HG03139 (cell line): Measurements from ENCODE around the gene TRIM68.

Source experiments
- ATAC-seq: cut with Tn5 transposase; IDR thresholded peaks from one replicate; pipeline ENCODE4 v1.9.1; 2021; ENCODE audit not compliant: unreplicated experiment

TRIM68 gene, protein sequence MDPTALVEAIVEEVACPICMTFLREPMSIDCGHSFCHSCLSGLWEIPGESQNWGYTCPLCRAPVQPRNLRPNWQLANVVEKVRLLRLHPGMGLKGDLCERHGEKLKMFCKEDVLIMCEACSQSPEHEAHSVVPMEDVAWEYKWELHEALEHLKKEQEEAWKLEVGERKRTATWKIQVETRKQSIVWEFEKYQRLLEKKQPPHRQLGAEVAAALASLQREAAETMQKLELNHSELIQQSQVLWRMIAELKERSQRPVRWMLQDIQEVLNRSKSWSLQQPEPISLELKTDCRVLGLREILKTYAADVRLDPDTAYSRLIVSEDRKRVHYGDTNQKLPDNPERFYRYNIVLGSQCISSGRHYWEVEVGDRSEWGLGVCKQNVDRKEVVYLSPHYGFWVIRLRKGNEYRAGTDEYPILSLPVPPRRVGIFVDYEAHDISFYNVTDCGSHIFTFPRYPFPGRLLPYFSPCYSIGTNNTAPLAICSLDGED

DNA sequence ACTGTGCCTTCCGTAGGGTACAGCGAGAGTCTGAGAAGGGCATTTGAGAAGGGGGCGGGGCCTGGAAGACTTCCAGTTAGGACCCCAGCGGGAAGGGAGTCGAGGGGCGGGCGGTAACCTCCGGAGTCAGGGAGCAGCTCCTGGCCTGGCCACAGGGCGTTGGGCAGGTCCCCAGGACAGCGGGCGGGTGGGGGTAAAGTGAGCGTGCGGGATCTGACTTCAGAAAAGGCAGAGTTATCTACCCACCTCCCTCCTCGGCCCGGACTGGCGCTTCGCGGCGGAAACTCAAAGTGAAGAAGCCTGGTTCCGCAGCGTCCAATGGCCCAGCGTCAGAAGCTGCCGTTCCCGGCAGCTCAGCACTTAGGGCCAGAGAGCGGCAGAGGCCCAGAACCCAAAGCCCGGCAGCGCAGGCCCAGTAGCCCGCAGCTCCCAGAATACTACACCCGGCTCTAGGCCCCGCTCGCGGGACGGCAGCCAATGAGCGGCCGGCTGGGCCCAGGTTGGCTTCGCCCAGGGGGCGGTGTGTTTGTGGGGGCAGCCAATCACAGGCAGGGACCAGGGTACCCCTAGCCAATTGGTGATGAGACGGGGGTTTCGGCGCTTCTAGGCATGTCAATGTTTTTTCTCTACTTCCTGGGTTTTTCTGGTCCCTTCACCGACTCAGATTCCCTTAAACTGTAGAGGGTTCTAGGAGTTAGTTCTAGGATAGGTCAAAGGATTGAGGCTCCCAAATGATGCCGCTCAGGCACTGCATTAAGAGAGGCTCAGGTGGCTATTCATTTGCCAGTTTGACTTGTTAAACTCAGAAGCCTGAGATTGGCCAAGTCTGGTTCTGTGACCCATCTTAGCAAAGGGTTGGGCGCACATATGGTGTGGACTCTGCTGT lies at the start of gene TRIM68:
Gene TRIM68, minus strand, starts transcription at position 451 of the 886 bp plus-strand sequence. CDS start 2,727 bp downstream, outside the sequence.
- ATAC-seq = peak; percentile 99

DNA sequence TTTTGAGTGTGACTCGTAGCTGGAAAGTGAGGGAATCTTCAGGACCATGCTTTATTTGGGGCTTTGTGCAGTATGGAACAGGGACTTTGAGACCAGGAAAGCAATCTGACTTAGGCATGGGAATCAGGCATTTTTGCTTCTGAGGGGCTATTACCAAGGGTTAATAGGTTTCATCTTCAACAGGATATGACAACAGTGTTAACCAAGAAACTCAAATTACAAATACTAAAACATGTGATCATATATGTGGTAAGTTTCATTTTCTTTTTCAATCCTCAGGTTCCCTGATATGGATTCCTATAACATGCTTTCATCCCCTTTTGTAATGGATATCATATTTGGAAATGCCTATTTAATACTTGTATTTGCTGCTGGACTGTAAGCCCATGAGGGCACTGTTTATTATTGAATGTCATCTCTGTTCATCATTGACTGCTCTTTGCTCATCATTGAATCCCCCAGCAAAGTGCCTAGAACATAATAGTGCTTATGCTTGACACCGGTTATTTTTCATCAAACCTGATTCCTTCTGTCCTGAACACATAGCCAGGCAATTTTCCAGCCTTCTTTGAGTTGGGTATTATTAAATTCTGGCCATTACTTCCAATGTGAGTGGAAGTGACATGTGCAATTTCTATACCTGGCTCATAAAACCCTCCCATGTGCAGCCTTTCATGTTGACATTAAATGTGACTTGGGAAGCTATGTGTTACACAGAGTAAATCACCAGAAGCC lies 46.8 kb upstream of the TRIM68 start:
- ATAC-seq = no peak

DNA sequence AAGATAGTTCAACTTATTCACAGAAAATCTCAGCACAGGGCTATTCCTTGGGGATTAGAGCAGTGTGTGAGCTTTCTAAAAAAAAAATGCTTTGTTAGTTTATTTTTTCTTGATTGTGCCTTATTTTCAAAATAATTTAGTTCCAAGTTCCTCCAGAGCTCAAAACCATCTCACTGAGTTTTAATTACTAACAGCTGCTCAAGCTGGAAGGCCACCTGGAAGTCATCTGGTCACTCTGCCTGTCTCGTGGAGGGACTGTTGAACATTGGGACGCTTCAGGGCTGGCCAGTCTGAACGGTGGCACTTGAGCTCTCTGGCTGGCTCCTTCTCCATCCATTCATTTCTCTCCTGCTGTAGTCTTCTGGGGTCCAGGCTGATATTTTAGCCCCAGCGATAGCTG lies 39.7 kb upstream of the TRIM68 start:
- no peak for ATAC-seq

DNA sequence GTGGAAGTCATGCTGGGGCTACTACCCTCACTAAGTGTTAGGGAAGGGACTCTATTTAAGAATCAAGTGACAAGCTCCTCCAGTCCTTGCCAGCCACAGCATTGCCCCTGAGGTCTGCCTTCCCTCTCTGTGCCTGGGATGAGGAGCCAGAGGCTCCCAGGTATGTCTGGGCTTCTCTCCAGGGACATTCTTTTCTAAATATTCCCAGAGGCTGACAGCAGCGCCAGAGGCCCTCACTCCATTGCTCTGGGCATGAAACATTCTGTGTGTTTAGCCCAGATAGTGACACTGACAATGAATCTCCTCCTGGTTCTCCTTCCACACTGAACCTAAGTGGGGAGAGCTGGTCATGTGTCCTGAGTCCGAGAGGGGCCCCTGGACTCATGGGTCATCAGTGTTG lies 37.9 kb upstream of the TRIM68 start:
- ATAC-seq = no peak

DNA sequence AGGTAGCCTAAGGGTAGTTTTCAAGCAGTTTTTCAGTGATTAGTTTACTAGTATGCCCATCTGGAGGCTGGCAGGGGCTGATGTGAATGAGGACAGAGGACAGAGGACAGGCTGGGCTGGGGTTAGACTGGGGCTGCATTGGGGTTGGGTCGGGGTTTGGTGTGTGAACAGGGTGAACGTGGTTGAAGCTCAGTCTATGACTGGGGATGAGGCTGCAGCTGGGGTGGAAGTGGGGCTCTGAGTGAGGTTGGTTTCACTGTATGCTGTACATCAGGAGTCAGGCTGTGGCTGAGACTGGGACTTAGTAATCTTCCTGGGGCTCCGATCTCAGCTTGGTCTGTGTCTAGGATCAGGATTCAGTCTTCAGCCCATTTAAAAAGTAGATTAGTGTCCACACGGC lies 36.2 kb upstream of the TRIM68 start:
- no peak for ATAC-seq

DNA sequence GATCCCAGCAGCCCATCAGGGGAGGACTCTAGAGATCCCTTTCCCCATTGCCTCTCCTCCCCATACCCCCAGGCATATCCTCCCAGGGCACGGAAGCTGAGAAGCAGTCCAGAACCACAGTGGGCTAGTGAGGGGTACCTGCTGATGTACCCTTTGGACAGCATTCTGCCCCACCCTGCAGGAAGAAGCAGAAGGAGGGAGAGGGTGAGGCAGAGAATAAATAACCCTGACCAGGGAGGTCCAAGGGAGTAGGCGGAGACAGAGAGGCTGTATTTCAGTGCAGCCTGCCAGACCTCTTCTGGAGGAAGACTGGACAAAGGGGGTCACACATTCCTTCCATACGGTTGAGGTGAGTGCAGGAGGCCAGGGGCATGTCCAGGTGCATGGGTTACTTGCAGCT lies 35.7 kb upstream of the TRIM68 start, which contains the start of gene OR51E1:
Gene OR51E1, plus strand, starts transcription at position 301 of the 400 bp plus-strand sequence. CDS start 8,545 bp downstream, outside the sequence.
- no peak for ATAC-seq

DNA sequence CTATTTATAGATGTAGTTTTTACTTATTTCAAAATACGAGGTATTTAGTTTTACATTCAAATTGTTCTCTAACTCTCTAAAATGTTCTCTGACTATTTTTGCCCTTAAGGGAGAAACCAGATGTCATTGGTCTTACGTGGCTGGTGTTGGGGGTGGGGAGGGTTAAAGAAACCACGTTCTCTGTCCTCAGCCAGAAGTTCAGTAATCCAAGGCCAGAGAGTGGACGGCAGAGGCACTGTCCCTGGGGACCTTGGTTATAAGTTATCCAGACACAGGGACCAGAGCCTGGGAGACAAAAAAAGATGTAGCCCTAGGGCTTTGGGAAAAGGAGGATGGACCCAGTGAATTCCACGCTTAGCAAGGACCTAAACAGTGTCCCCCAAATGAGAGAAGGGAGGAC lies 35.0 kb upstream of the TRIM68 start:
- no peak for ATAC-seq

DNA sequence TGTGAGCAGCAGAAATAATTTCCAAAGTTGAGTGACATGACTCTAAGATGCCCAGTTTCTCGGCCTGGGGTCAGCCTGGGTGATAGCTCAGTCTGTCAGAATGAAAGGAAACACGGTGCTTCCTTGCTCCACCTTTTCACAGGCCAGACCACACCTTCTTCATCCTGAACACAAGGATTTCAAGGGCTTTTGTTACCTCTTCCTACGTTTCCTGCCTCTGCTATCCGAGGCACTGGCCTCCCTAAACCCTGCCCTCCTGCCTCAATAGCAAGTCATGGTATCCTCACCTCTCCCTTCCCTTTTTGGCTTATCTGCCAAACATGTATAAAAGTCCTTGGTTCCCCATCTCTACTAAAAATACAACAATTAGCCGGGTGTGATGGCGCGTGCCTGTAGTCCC lies 34.0 kb upstream of the TRIM68 start:
- no peak for ATAC-seq

DNA sequence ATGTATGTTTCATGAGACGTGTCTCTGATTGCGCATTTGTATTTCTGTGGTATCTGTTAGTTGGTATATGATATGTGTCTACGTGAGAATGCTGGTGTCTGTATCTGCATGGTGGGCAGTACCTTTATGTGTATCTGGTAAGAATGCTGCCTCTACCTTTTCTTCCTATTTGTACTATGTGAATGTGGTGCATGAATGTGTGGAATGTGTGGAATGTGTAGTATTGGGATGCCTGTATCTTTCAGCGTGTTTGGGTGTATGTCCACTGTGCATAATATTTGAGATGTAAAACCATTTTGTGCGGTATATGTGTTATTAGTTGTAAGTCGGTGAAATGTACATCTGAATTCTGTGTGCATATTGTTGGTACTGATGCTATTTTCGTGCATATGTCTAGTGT lies 33.5 kb upstream of the TRIM68 start:
- ATAC-seq = no peak

DNA sequence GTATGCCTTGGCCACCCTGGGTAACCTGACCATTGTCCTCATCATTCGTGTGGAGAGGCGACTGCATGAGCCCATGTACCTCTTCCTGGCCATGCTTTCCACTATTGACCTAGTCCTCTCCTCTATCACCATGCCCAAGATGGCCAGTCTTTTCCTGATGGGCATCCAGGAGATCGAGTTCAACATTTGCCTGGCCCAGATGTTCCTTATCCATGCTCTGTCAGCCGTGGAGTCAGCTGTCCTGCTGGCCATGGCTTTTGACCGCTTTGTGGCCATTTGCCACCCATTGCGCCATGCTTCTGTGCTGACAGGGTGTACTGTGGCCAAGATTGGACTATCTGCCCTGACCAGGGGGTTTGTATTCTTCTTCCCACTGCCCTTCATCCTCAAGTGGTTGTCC lies 31.9 kb upstream of the TRIM68 start:
- ATAC-seq = no peak

DNA sequence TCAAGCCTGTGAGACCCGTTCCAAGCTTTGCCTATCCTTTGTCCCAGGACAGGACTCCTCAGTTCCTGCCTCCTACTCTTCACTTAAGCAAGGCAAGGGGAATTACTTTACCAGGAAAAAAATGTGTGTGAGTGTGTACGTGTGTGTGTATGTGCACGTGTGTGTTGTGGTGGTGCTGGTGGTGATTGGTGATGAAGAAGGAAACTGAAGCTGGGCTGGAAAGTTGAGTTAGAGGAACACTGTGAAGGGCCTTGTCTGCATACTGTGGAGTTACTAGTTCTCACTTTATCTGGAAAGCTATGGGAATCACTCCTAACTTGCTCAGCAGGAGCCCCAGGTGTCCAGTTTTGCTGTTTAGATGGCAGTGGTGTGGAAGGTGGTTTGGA lies 29.6 kb upstream of the TRIM68 start:
- no peak for ATAC-seq

DNA sequence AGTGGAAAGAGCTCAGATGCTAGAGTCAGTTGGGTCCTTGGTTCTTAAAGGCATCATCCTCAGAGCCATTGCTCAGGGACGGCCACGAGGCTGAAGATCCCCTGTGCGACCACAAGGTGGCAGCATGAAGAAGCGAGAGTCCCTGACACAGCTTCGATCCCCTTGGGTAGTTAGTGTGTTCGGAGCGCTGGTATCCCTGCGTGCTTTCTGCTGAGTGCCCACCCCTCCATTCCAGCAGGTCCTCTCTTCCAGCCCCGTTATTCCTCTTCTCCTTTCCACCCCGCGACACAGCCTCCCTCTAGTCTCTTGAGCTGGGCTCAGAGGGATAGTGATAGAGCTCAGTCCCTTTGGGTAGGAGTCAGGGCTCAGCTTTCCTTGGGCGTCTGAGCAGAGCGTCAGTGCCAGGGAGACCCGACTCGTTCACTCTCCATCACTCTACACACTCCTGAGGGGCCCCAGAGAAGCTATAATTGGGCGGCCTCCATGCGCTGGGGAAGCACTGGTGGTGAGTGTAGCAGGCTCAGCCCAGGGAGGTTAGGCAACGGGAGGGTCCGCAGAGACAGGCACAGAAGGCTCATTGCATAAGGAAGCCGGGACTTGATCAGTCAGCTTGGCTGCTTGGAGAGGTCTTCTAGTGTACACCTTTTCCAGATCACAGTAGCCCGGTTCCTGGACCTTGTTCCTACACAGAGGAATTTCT lies 29.1 kb upstream of the TRIM68 start, which contains the start of gene OR51D1:
Gene OR51D1, plus strand, starts transcription at position 516 of the 700 bp plus-strand sequence. CDS start 2,314 bp downstream, outside the sequence.
- peak; percentile 88 for ATAC-seq

DNA sequence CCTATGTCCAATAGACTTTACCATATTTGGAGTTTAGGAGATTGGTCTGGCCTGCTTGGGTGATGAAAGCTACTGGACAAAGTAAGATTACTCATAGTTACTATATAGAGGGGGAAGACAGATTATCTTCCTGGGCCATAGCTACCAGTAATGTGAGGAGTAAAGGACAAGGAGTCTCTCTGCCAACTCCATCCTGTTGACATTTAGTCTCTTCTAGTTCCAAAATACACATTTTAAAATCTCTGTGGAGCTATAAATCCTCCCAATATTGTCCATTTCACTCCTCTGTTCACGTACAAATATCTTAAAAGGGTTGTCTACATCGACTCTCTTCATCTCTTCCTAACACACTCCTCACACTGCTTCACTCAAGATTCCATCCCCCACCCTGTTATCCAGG lies 28.1 kb upstream of the TRIM68 start:
- ATAC-seq = no peak

DNA sequence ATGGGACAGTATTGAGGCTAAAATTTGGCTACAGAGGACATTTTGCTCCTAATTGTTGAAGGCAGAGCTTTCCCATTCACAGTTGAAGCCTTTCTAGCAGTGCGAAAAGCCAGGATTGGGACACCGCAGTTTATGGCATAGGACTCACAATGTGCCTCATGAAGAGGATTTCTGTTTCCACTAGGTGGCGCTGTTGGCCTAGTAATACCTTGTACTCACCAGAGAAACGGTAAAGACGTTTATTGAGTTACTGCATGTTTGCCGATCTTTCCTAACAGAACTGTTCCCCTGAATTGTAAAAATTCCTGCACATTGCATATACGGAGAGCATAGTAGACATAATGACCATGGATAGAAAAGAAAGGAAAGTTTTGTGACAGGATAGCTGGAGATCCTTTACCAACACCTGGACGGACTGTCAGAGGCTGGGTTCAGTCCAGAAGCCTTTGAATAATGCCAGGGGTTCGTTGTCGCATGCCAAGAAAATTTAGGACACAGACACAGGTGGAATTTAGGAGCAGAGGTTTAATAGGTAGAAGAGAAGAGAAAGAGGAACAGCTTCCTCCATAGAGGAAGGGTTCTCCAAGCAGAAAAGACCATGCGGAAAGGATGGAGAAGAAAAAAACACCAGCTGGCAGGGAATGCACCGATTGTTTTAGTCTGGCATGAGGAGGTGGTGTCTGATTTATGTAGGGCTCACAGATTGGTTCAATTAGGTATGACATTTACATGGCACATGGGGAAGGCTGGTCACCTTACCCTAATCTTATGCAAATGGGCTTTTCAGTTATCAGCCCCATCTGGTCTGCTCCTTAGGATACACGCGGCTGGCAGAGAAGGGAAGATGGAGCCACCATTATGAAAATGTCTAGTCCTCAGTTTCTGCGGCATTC lies 18.4 kb upstream of the TRIM68 start:
- no peak for ATAC-seq

DNA sequence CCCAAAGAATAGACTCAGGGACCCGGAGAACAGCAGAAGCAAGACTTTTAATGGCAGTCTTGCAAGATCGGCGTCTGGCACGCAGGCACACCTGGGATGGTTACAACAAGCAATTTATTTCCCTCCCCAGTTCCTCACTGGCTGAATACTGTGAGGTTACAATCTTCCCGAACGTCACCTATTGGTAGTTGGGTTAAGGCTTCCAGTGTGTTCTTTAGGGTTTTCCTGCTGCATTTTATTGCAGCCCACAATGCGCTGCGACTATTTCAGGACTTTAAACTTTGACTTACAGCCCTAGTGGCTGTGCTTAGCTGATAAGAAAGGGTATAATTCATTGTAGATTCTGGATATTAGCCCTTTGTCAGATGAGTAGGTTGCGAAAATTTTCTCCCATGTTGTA lies 11.5 kb upstream of the TRIM68 start:
- ATAC-seq = no peak

DNA sequence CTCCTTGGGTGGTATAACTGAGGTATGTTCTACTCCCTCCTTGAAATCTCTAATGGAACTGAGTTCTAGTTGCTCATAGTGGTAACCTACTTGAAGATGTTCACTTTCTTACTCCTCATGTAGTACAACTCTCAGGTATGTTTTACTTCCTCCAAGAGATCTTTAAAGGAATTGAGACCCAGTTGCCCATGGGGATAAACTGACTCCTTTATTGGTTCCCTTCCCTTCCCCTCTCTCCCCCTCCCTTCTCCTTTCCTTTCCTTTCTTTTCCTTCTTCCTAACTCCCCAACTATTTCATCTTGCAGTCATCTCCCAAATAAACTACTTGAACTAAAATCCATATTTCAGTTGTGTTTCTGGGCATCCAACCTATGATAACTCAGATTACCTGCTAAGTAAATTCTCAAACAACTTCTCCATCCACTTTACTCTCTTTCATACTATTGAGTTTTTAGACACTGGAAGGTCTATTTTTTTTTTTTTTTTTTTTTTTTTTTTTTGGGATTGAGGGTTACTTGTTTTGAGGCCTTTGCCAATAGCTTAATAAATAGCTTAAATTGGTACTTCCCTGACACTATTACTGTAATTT lies 7.9 kb upstream of the TRIM68 start:
- ATAC-seq = no peak

DNA sequence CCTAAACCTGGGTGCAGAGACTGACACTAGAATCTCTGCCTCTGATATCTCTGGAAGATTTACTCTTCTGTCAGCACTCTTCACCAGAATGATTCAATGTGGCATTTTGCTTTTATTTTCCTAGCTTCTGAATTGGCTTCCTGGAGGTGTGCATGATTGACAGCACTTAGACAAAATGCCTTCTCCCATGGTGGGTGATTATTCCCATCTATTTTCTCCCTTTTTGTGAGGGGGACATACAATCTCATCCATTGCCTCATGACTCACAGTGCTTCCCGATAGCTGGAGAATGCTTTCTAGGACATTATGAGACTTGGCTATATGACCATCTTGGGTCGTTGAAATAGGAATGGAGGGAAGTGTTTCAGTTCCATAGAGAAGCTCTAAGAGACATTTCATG lies 4.0 kb upstream of the TRIM68 start:
- ATAC-seq = no peak

DNA sequence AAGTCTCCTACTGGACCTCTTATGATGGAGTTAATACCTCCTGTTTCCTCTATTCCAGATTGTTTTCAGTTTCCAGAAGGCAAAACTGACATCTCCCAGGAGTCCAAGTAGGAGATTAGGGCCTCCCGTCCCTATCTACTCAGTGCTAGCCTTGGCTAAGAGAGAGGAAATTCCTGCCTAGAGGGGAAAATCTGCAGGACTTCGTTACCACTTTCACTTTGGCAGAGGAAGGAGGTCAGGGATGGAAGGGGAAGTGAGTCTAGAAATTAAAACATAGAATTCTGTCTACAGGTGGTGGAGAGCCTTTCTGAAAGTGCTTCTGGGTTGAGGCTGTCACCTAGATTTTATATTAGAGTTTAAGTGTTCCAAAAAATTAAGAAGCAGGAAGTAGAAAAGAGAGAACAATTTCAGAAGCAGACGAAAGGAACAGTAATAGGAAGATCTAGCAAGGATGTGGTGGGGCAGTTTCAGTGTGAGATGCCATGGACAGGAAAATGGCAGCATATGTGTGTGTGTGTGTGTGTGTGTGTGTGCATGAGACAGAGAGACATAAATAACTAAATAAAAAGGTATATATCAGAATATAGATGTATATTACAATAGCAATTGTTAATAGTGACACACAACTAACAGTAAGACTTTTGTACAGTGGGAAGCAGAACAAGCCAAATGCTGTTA lies 2.4 kb upstream of the TRIM68 start:
- ATAC-seq = no peak
